ENCODE results near the gene CDKAL1. TPM values are rescaled to one million over a fixed set of nuclear protein-coding genes. Genes with fewer than 3 reads are reported as not detected.
"Not testable (repeated sequence)": the region's sequence is repeated elsewhere in the genome, so short reads cannot be mapped to it uniquely, and the experiment has no call there.

Gene CDKAL1
- total RNA-seq, 1 donor from 2014 or later, result 24.8 TPM

- TF ChIP-seq, protein P1, sequence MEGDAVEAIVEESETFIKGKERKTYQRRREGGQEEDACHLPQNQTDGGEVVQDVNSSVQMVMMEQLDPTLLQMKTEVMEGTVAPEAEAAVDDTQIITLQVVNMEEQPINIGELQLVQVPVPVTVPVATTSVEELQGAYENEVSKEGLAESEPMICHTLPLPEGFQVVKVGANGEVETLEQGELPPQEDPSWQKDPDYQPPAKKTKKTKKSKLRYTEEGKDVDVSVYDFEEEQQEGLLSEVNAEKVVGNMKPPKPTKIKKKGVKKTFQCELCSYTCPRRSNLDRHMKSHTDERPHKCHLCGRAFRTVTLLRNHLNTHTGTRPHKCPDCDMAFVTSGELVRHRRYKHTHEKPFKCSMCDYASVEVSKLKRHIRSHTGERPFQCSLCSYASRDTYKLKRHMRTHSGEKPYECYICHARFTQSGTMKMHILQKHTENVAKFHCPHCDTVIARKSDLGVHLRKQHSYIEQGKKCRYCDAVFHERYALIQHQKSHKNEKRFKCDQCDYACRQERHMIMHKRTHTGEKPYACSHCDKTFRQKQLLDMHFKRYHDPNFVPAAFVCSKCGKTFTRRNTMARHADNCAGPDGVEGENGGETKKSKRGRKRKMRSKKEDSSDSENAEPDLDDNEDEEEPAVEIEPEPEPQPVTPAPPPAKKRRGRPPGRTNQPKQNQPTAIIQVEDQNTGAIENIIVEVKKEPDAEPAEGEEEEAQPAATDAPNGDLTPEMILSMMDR (IDR thresholded peaks at IDR 0.05; ENCODE audit: partially characterized antibody, unreplicated experiment), result no peak
- Mint-ChIP-seq H3K27me3 (ENCODE audit: unreplicated experiment) (peaks cover 4% of the 10 kb centered on the region), H3K4me3 (ENCODE audit: unreplicated experiment) (no peak overlapping the region), H3K9me3 (ENCODE audit: unreplicated experiment) (no peaks in the 10 kb centered on the region), H3K27ac (ENCODE audit: unreplicated experiment) (no peak overlapping the region), H3K4me1 (ENCODE audit: low read depth, unreplicated experiment) (no peaks in the 10 kb centered on the region), H3K36me3 (ENCODE audit: unreplicated experiment) (no peaks in the 10 kb centered on the region)
- no peak for DNase-seq
These were observed 113.3 kb downstream of the CDKAL1 start for GRCh38 chr6:20647585-20647984.

DNA sequence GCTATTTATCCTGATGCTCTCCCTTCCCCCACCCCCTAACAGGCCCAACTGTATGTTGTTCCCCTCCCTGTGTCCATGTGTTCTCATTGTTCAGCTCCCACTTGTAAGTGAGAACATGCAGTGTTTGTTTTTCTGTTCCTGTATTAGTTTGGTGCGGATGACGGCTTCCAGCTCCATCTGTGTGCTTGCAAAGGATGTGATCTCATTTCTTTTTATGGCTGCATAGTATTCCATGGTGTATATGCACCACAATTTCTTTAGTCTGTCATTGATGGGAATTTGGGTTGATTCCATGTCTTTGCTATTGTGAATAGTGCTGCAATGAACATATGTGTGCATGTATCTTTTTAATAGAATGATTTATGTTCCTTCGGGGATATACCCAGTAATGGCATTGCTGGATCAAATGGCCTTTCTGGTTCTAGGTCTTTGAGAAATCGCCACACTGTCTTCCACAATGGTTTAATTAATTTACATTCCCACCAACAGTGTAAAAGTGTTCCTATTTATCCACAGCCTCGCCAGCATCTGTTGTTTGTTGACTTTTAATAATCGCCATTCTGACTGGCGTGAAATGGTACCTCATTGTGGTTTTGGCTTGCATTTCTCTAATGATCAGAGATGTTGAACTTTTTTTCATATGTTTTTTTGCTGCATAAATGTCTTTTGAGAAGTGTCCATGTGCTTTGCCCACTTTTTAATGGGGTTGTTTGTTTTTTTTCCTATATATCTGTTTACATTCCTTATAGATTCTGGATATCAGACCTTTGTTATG is 115.6 kb downstream of the CDKAL1 start:
- DNase-seq; H3K4me3 Mint-ChIP-seq (ENCODE audit: unreplicated experiment); H3K9me3 Mint-ChIP-seq (ENCODE audit: unreplicated experiment); H3K27me3 Mint-ChIP-seq (ENCODE audit: unreplicated experiment); H3K4me1 Mint-ChIP-seq (ENCODE audit: low read depth, unreplicated experiment); H3K36me3 Mint-ChIP-seq (ENCODE audit: unreplicated experiment); H3K27ac Mint-ChIP-seq (ENCODE audit: unreplicated experiment): not testable (repeated sequence)

GRCh38 chr6:20652299-20653084 is 118.2 kb downstream of the CDKAL1 start:
- Mint-ChIP-seq H3K27ac (ENCODE audit: unreplicated experiment) (no peak overlapping the region), H3K9me3 (ENCODE audit: unreplicated experiment) (no peaks in the 10 kb centered on the region), H3K36me3 (ENCODE audit: unreplicated experiment) (no peaks in the 10 kb centered on the region), H3K4me3 (ENCODE audit: unreplicated experiment) (no peak overlapping the region), H3K4me1 (ENCODE audit: low read depth, unreplicated experiment) (peaks cover 6% of the 10 kb centered on the region), H3K27me3 (ENCODE audit: unreplicated experiment) (peaks cover 4% of the 10 kb centered on the region)
- DNase-seq, result no peak
- TF ChIP-seq, protein P1 (IDR thresholded peaks at IDR 0.05; ENCODE audit: partially characterized antibody, unreplicated experiment), result no peak

DNA sequence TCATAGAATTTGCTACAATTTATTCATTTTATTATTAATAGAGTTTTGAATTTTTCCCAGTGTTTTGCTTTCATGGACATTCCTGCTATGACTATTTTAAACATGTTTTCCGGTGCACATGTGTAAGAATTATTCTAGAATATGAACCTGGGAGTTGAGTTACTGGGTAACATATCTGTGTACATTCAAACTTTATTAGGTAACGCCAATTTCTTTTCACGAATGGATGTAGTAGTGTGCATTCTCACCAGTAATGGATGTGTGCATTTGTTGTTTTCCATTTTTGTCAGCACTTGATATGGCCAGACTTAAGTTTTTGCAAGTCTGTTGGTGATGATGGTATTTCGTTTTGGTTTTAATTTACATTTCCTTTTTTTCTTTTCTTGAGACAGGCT is 118.8 kb downstream of the CDKAL1 start:
- H3K36me3 Mint-ChIP-seq (ENCODE audit: unreplicated experiment), result no peaks in the 10 kb centered on the region
- no peaks in the 10 kb centered on the region for H3K9me3 Mint-ChIP-seq (ENCODE audit: unreplicated experiment)
- peaks cover 9% of the 10 kb centered on the region for H3K4me1 Mint-ChIP-seq (ENCODE audit: low read depth, unreplicated experiment)
- H3K27ac Mint-ChIP-seq (ENCODE audit: unreplicated experiment), result no peak overlapping the region
- TF ChIP-seq, protein P1 (IDR thresholded peaks at IDR 0.05; ENCODE audit: partially characterized antibody, unreplicated experiment), result no peak
- H3K4me3 Mint-ChIP-seq (ENCODE audit: unreplicated experiment), result no peak overlapping the region
- DNase-seq, result no peak
- H3K27me3 Mint-ChIP-seq (ENCODE audit: unreplicated experiment), result peaks cover 2% of the 10 kb centered on the region

- H3K27me3 Mint-ChIP-seq (ENCODE audit: unreplicated experiment), result no peaks in the 10 kb centered on the region
- no peak overlapping the region for H3K4me3 Mint-ChIP-seq (ENCODE audit: unreplicated experiment)
- TF ChIP-seq, protein P1 (IDR thresholded peaks at IDR 0.05; ENCODE audit: partially characterized antibody, unreplicated experiment), result no peak
- no peak for DNase-seq
- H3K9me3 Mint-ChIP-seq (ENCODE audit: unreplicated experiment), result no peaks in the 10 kb centered on the region
- H3K4me1 Mint-ChIP-seq (ENCODE audit: low read depth, unreplicated experiment), result peaks cover 9% of the 10 kb centered on the region
- H3K27ac Mint-ChIP-seq (ENCODE audit: unreplicated experiment), result no peak overlapping the region
- no peaks in the 10 kb centered on the region for H3K36me3 Mint-ChIP-seq (ENCODE audit: unreplicated experiment)
These were observed 121.1 kb downstream of the CDKAL1 start for GRCh38 chr6:20655317-20655716.

Data from glutamatergic neuron (in vitro differentiated cells).